IMR-90 (cell line): Measurements from ENCODE around the gene CCNK. TPM values are rescaled to one million over a fixed set of nuclear protein-coding genes. Genes with fewer than 3 reads are reported as not detected.

Experiments used
- ATAC-seq: fragments of 200-7000 bp; cut with Tn5 transposase; 2 replicates; pipeline ENCODE4 v1.9.1; 2020; ENCODE audit warnings: low read depth, mild to moderate bottlenecking, moderate library complexity
- BruUV-seq: library from RNA; stranded (reverse); fragments of 400-500 nt; replicated peaks from 2 replicates; lab custom pipeline; 2021; lab: Mats Ljungman, UMichigan
- CTCF ChIA-PET: fragments of 300-600 bp; formaldehyde crosslinking; extraction: SDS; loops from one replicate; lab custom pipeline; 2021; ENCODE audit warnings: antibody characterized with exemption; lab: Yijun Ruan, JAX
- POLR2A ChIA-PET: fragments of 300-600 bp; sonication (Branson Sonifier 250); formaldehyde crosslinking; loops from one replicate; lab custom pipeline; 2022; ENCODE audit warnings: antibody characterized with exemption; ENCODE audit not compliant: unreplicated experiment; lab: Charles Lee
- DNase-seq: peaks from one replicate; pipeline ENCODE4 v3.0.0; 2013
- H2AFZ ChIP-seq: replicated peaks from 2 replicates; pipeline ENCODE3; 2013; ENCODE audit warnings: low read length, mild to moderate bottlenecking; ENCODE audit not compliant: poor library complexity
- H2AK5ac ChIP-seq: 2 replicates; pipeline ENCODE4 v1.6.1; 2013; ENCODE audit warnings: low read depth, low read length, inconsistent platforms
- H2AK9ac ChIP-seq: replicated peaks from 2 replicates; pipeline ENCODE3; 2013; ENCODE audit warnings: mild to moderate bottlenecking, low read depth, low read length, moderate library complexity; ENCODE audit not compliant: poor library complexity
- H2BK120ac ChIP-seq: 2 replicates; pipeline ENCODE4 v1.6.1; 2013; ENCODE audit warnings: low read depth, low read length, inconsistent platforms
- H2BK15ac ChIP-seq: 3 replicates; pipeline ENCODE4 v1.6.1; 2013; ENCODE audit warnings: low read depth, low read length, inconsistent platforms
- H2BK20ac ChIP-seq: 2 replicates; pipeline ENCODE4 v1.6.1; 2013; ENCODE audit warnings: low read depth, mild to moderate bottlenecking, inconsistent platforms, low read length, moderate library complexity
- H2BK5ac ChIP-seq: 2 replicates; pipeline ENCODE4 v1.6.1; 2013; ENCODE audit warnings: mild to moderate bottlenecking, low read depth, low read length, inconsistent platforms; ENCODE audit not compliant: poor library complexity, severe bottlenecking
- H3K14ac ChIP-seq: replicated peaks from 2 replicates; pipeline ENCODE4 v1.6.1; 2013; ENCODE audit warnings: low read depth, low read length, inconsistent platforms
- H3K18ac ChIP-seq: 2 replicates; pipeline ENCODE4 v1.6.1; 2013; ENCODE audit warnings: low read depth, low read length, control low read depth
- H3K23ac ChIP-seq: 2 replicates; pipeline ENCODE4 v1.6.1; 2013; ENCODE audit warnings: low read depth, low read length, inconsistent platforms
- H3K27ac ChIP-seq: 2 replicates; pipeline ENCODE4 v1.5.1; 2013; ENCODE audit warnings: mild to moderate bottlenecking, control low read depth, low read length; ENCODE audit not compliant: insufficient read depth
- H3K27me3 ChIP-seq: 2 replicates; pipeline ENCODE4 v1.6.1; 2013; ENCODE audit warnings: low read length; ENCODE audit not compliant: control insufficient read depth, insufficient read depth
- H3K36me3 ChIP-seq: 2 replicates; pipeline ENCODE4 v1.6.1; 2013; ENCODE audit warnings: low read length, mixed read lengths; ENCODE audit not compliant: control insufficient read depth, insufficient read depth
- H3K4ac ChIP-seq: 2 replicates; pipeline ENCODE4 v1.6.1; 2013; ENCODE audit warnings: low read depth, low read length, inconsistent platforms
- H3K4me1 ChIP-seq: 2 replicates; pipeline ENCODE4 v1.6.1; 2013; ENCODE audit warnings: low read length, mixed read lengths; ENCODE audit not compliant: control insufficient read depth, insufficient read depth
- H3K4me2 ChIP-seq: 2 replicates; pipeline ENCODE4 v1.6.1; 2013; ENCODE audit warnings: low read depth, mild to moderate bottlenecking, control low read depth, low read length, moderate library complexity
- H3K4me3 ChIP-seq: 2 replicates; pipeline ENCODE4 v1.5.1; 2013; ENCODE audit warnings: low read depth, mild to moderate bottlenecking, control low read depth, low read length, moderate library complexity; ENCODE audit not compliant: insufficient read depth
- H3K56ac ChIP-seq: 2 replicates; pipeline ENCODE4 v1.6.1; 2013; ENCODE audit warnings: low read length, inconsistent platforms; ENCODE audit not compliant: insufficient read depth; ENCODE audit errors: extremely low read depth
- H3K79me1 ChIP-seq, 2 experiments: 2 replicates each; pipeline ENCODE4 v1.6.1; 2013; ENCODE audit warnings: low read length in 2 of 2, inconsistent platforms in 1 of 2, low read depth in 1 of 2
- H3K9ac ChIP-seq: 2 replicates; pipeline ENCODE4 v1.6.1; 2013; ENCODE audit warnings: low read depth, low read length, control low read depth
- H3K9me1 ChIP-seq: 2 replicates; pipeline ENCODE4 v1.6.1; 2013; ENCODE audit warnings: low read length, inconsistent platforms; ENCODE audit not compliant: insufficient read depth
- H3K9me3 ChIP-seq: 2 replicates; pipeline ENCODE4 v1.6.1; 2013; ENCODE audit warnings: low read length; ENCODE audit not compliant: control insufficient read depth, insufficient read depth
- H4K20me1 ChIP-seq: 2 replicates; pipeline ENCODE4 v1.6.1; 2013; ENCODE audit warnings: low read length, inconsistent platforms; ENCODE audit not compliant: insufficient read depth
- H4K5ac ChIP-seq: 2 replicates; pipeline ENCODE4 v1.6.1; 2013; ENCODE audit warnings: mild to moderate bottlenecking, low read depth, low read length, control low read depth
- H4K8ac ChIP-seq, 2 experiments: 2 replicates each; pipeline ENCODE4 v1.6.1; 2013; ENCODE audit warnings: low read depth in 2 of 2, low read length in 2 of 2, control low read depth in 1 of 2, inconsistent platforms in 1 of 2
- H4K91ac ChIP-seq: 2 replicates; pipeline ENCODE4 v1.6.1; 2013; ENCODE audit warnings: low read depth, low read length, inconsistent platforms; ENCODE audit not compliant: insufficient read depth
- MAFK ChIP-seq: IDR thresholded peaks from 2 replicates; pipeline ENCODE4 v1.6.1; 2012; ENCODE audit warnings: low read depth, low read length, improper control_type of control experiment
- WGBS, 2 experiments: methylation state at CpG; one replicate each; pipeline versions ENCODE4 v1.1.5 to v1.1.7; 2013; ENCODE audit warnings: missing lambda C conversion rate in 2 of 2; ENCODE audit not compliant: insufficient read length in 1 of 2; ENCODE audit errors: extremely low coverage in 2 of 2; 5-methylcytosine and 5-hydroxymethylcytosine counted together
- dilution Hi-C: fragments of 300-500 bp; cut with HindIII; formaldehyde crosslinking; loops from one replicate; pipeline ENCODE4 v1.14.3; 2018; ENCODE audit warnings: low sequenced_read_pairs; ENCODE audit not compliant: unreplicated experiment
- in situ Hi-C: fragments of 300-500 bp; cut with MboI; formaldehyde crosslinking; loops from 3 replicates; pipeline ENCODE4 v1.14.3; 2019; ENCODE audit warnings: low sequenced_read_pairs, inconsistent platforms, mixed read lengths
- intact Hi-C: fragments of 100-400 bp; cut with micrococcal nuclease; formaldehyde crosslinking; loops from 2 replicates; pipeline ENCODE4 v1.10.0; 2022
- polyA plus RNA-seq, 3 experiments: library from polyadenylated mRNA; depleted of rRNA; stranded (reverse); fragments of >200 nt; gene quantifications; 2 replicates each; pipeline ENCODE4 v1.2.3, GENCODE V29; 2012; ENCODE audit warnings: low replicate concordance in 1 of 3
- total RNA-seq: library from RNA; depleted of rRNA; stranded (reverse); fragments of >200 nt; gene quantifications from 2 replicates; pipeline ENCODE4 v1.2.3, GENCODE V29; 2012

The CCNK gene
- total and polyA plus RNA-seq, 2 of the 4 experiments (the other 2 are of a cell fraction): 18.8 to 38.3 TPM

DNA sequence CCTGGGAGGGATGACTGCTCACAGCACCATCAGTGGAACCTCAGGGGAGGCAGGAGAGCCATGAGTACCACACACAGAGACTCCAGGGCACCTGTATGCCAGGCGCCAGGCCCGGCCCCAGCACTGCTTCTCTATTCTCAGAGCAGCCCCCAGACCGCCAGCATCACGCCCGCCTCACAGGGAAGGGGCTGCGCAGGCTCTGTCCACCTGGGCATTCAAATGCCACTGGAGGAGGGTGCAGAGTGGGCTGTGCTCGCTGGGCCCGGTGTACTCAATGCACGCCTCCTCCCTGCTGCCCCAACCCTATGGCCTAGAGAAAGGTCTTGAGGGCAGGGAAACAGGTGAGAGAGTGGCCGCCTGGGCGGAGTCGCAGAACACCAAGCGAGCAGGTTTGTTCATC lies 79.2 kb downstream of the CCNK start:
- CTCF ChIA-PET: no interaction called here

More for the DNA sequence above, 79.2 kb downstream of the CCNK start:
- POLR2A ChIA-PET: no interaction called here
- Histone ChIP-seq H2BK120ac (no peak overlapping the region), H2BK15ac (no peak overlapping the region), H3K23ac (no peak overlapping the region), H3K14ac (no peak overlapping the region), H3K4me2 (no peak overlapping the region), H3K27me3 (no peaks in the 10 kb centered on the region), H3K4me1 (peaks cover 30% of the 10 kb centered on the region), H3K9me3 (no peaks in the 10 kb centered on the region), H3K18ac (no peak overlapping the region), H4K20me1 (peaks cover 72% of the 10 kb centered on the region), H2AFZ (no peak overlapping the region), H3K56ac (no peak overlapping the region), H3K9ac (no peak overlapping the region), H3K4ac (no peak overlapping the region; the same call in 1 of the 2 replicates), H3K36me3 (no peaks in the 10 kb centered on the region), H2BK20ac (no peak overlapping the region), H4K91ac (no peak overlapping the region), H4K5ac (no peak overlapping the region), H4K8ac (no peak overlapping the region), H2AK9ac (peak overlapping the region; percentile 29), H2BK5ac (no peak overlapping the region), H3K79me1 (peaks cover 38 to 89% of the 10 kb centered on the region in 2 experiments), H3K9me1 (peaks cover 9% of the 10 kb centered on the region; the same call in 1 of the 2 replicates), H2AK5ac (no peak overlapping the region), H3K27ac (no peak overlapping the region), H3K4me3 (no peak overlapping the region)
- no peak for TF ChIP-seq MAFK
- dilution Hi-C loops: no loop called here
- intact Hi-C loops: no loop called here
- DNase-seq (no peak), ATAC-seq (no peak)
- in situ Hi-C loops: no loop called here
- BruUV-seq: no TSS peak
- WGBS, 2 experiments: 81% methylated on average over 6 of the region's 13 CpGs; no CpG with 5 or more reads in 1 of the 2 experiments
